GM12878 (cell line): ENCODE measurements around the gene PPP1R10. TPM values are rescaled to one million over a fixed set of nuclear protein-coding genes. Genes with fewer than 3 reads are reported as not detected.
A peak's percentile ranks its signal among the peaks of the same experiment; 100 is the strongest.

Source experiments
- ATAC-seq: fragments of 200-7000 bp; cut with Tn5 transposase; 3 replicates; pipeline ENCODE4 v1.9.1; 2020; ENCODE audit warnings: mild to moderate bottlenecking, moderate library complexity
- BruUV-seq: library from RNA; stranded (reverse); fragments of 400-500 nt; replicated peaks from 2 replicates; lab custom pipeline; 2021; lab: Mats Ljungman, UMichigan
- CTCF ChIA-PET: fragments of 300-600 bp; sonication (Branson Sonifier 250); formaldehyde crosslinking; extraction: SDS; loops from one replicate; lab custom pipeline; 2021; ENCODE audit warnings: inconsistent platforms; lab: Yijun Ruan, JAX
- POLR2A ChIA-PET: fragments of 350-600 bp; formaldehyde crosslinking; extraction: SDS; loops from one replicate; lab custom pipeline; 2021; ENCODE audit warnings: inconsistent platforms; lab: Charles Lee
- RAD21 ChIA-PET: fragments of 300-600 bp; sonication (Branson Sonifier 250); formaldehyde crosslinking; loops from one replicate; lab custom pipeline; 2023; ENCODE audit warnings: antibody characterized with exemption; ENCODE audit not compliant: unreplicated experiment; lab: Charles Lee
- SMC1A ChIA-PET: fragments of 300-600 bp; sonication (Branson Sonifier 250); formaldehyde crosslinking; loops from one replicate; lab custom pipeline; 2023; ENCODE audit not compliant: unreplicated experiment, uncharacterized antibody; lab: Charles Lee
- DNase-seq: peaks from one replicate; pipeline ENCODE4 v3.0.0-alpha.2; 2011; ENCODE audit warnings: low read depth, low spot score
- FAIRE-seq: peaks from 3 replicates; lab custom pipeline; 2011; peaks lifted over from hg19 to GRCh38; lab: Jason Lieb, UNC
- H2AFZ ChIP-seq: 2 replicates; pipeline ENCODE4 v1.6.0; 2011; ENCODE audit warnings: low read depth, low read length, control low read depth; ENCODE audit not compliant: control insufficient read depth
- H3K27ac ChIP-seq: 2 replicates; pipeline ENCODE4 v1.5.1; 2011; ENCODE audit warnings: control low read depth; ENCODE audit not compliant: control insufficient read depth, insufficient read depth
- H3K27me3 ChIP-seq, 2 experiments: replicated peaks in 1 of 2; 2 replicates each; pipeline versions ENCODE4 v1.6.0 to v1.6.1; 2011; ENCODE audit warnings: low read length in 1 of 2; ENCODE audit not compliant: control insufficient read depth in 2 of 2, insufficient read depth in 2 of 2
- H3K36me3 ChIP-seq, 2 experiments: 2 replicates each; pipeline ENCODE4 v1.5.1; 2011; ENCODE audit warnings: low read length in 1 of 2; ENCODE audit not compliant: control insufficient read depth in 2 of 2, insufficient read depth in 2 of 2
- H3K4me1 ChIP-seq: 2 replicates; pipeline ENCODE4 v1.6.1; 2011; ENCODE audit warnings: mild to moderate bottlenecking, low read length, moderate library complexity, mixed read lengths; ENCODE audit not compliant: control insufficient read depth, insufficient read depth
- H3K4me2 ChIP-seq: 2 replicates; pipeline ENCODE4 v1.6.0; 2011; ENCODE audit warnings: control low read depth; ENCODE audit not compliant: control insufficient read depth, insufficient read depth
- H3K4me3 ChIP-seq: fragments of 200-600 bp; sonication (generic); 2 replicates; pipeline ENCODE4 v1.5.1; 2016
- H3K79me2 ChIP-seq: 2 replicates; pipeline ENCODE4 v1.6.0; 2011; ENCODE audit warnings: low read length; ENCODE audit not compliant: control insufficient read depth, insufficient read depth
- H3K9ac ChIP-seq: 2 replicates; pipeline ENCODE4 v1.8.0; 2011; ENCODE audit warnings: low read length, control low read depth, mixed read lengths; ENCODE audit not compliant: control insufficient read depth, insufficient read depth
- H3K9me3 ChIP-seq: replicated peaks from 3 replicates; pipeline ENCODE4 v1.5.1; 2011; ENCODE audit warnings: mild to moderate bottlenecking, low read length; ENCODE audit not compliant: control insufficient read depth, insufficient read depth
- H4K20me1 ChIP-seq: 2 replicates; pipeline ENCODE4 v1.6.0; 2011; ENCODE audit not compliant: control insufficient read depth, insufficient read depth
- IRF4 ChIP-seq: IDR thresholded peaks from 2 replicates; pipeline ENCODE4 v1.6.1; 2011; ENCODE audit warnings: low read depth, low read length
- NBN ChIP-seq: fragments of 450-650 bp; IDR thresholded peaks from 2 replicates; pipeline ENCODE4 v1.6.1; 2016
- NKRF ChIP-seq: fragments of 450-650 bp; conservative IDR thresholded peaks from 2 replicates; pipeline ENCODE4 v1.6.1; 2017; ENCODE audit warnings: mild to moderate bottlenecking, moderate library complexity
- POLR2AphosphoS5 ChIP-seq: IDR thresholded peaks from 2 replicates; pipeline ENCODE4 v1.6.1; 2011; ENCODE audit warnings: mild to moderate bottlenecking, low read length, inconsistent platforms
- SMAD5 ChIP-seq: IDR thresholded peaks from 2 replicates; pipeline ENCODE4 v1.6.1; 2016; ENCODE audit warnings: antibody characterized with exemption, low read depth
- STAT1 ChIP-seq: fragments of 450-650 bp; conservative IDR thresholded peaks from 2 replicates; pipeline ENCODE4 v1.6.1; 2014; ENCODE audit warnings: antibody characterized with exemption, mild to moderate bottlenecking
- TARDBP ChIP-seq: IDR thresholded peaks from 2 replicates; pipeline ENCODE4 v1.6.1; 2016; ENCODE audit warnings: borderline replicate concordance
- WGBS: methylation state at CpG from one replicate; pipeline ENCODE4 v1.1.6; 2016; ENCODE audit warnings: low lambda C conversion rate; ENCODE audit not compliant: insufficient replicate concordance, insufficient coverage; ENCODE audit errors: missing lambda C conversion rate; 5-methylcytosine and 5-hydroxymethylcytosine counted together
- in situ Hi-C: fragments of 300-500 bp; cut with MboI; formaldehyde crosslinking; loops from 9 replicates; pipeline ENCODE4 v1.14.3; 2018; ENCODE audit warnings: mixed read lengths
- intact Hi-C: fragments of 100-400 bp; cut with micrococcal nuclease; formaldehyde crosslinking; loops from one replicate; pipeline ENCODE4 v1.14.2; 2022; ENCODE audit not compliant: unreplicated experiment
- polyA plus RNA-seq, 11 experiments: library from polyadenylated mRNA; depleted of rRNA in 4 of 11; unstranded in 6 of 11; stranded (reverse) in 5 of 11; fragments of >200 nt; fragmentation: Nextera tagmentation in 4 of 11; fragmentation: Illumina TruSeq in 1 of 11; extraction: Ambion mirVana in 4 of 11; extraction: Trizol in 1 of 11; gene quantifications; 1 replicate in 1 of 11; 2 replicates in 10 of 11; pipeline versions ENCODE4 v1.2.1 to v1.2.3, GENCODE V29; 2011 to 2016; ENCODE audit warnings: inconsistent platforms in 2 of 11, missing spikeins in 2 of 11, low read depth in 1 of 11
- total RNA-seq, 4 experiments: library from RNA; depleted of rRNA in 3 of 4; stranded (reverse); fragments of >200 nt in 3 of 4; fragmentation: Illumina TruSeq in 1 of 4; extraction: Trizol in 1 of 4; gene quantifications; 2 replicates each; pipeline versions ENCODE4 v1.2.1 to v1.2.3, GENCODE V29; 2013 to 2021

Gene PPP1R10
- total and polyA plus RNA-seq, 10 of the 15 experiments (the other 5 are each of a cell fraction or from before 2014, with no cell fraction given): 11.3 to 83.8 (median 41.2) TPM

GRCh38 chr6:30583921-30584320 lies 33.1 kb downstream of the PPP1R10 start:
- peaks cover 27 to 45% of the 10 kb centered on the region in 2 experiments for H3K36me3 ChIP-seq
- no peak for FAIRE-seq
- BruUV-seq: no TSS peak
- no peak for TF ChIP-seq STAT1
- TF ChIP-seq IRF4: no peak
- TF ChIP-seq TARDBP: no peak
- no peak for TF ChIP-seq NBN
- TF ChIP-seq SMAD5: no peak
- TF ChIP-seq NKRF: no peak
- TF ChIP-seq POLR2AphosphoS5: 0 out of 2 replicates have a peak, but pooled peaks have one; percentile 28
- H3K27me3 ChIP-seq: no peaks in the 10 kb centered on the region
- 97% methylated on average over 5 of the region's 5 CpGs for WGBS
- intact Hi-C loops (no loop called here), in situ Hi-C loops (no loop called here)
- H3K9me3 ChIP-seq: no peaks in the 10 kb centered on the region
- no peak for ATAC-seq
- H3K9ac ChIP-seq: no peak overlapping the region
- no peak for DNase-seq
- no peaks in the 10 kb centered on the region for H3K79me2 ChIP-seq
- H3K4me1 ChIP-seq: no peaks in the 10 kb centered on the region
- RAD21 ChIA-PET: interaction anchor here (1.3 kb wide), 1 partner anchor 39 kb away, joined by 3 read pairs; no protein-coding TSS in a partner anchor
- no peaks in the 10 kb centered on the region for H4K20me1 ChIP-seq
- SMC1A ChIA-PET: interaction anchor here (0.8 kb wide), 1 partner anchor 10 kb away, joined by 3 read pairs; no protein-coding TSS in a partner anchor
- CTCF ChIA-PET: interaction anchor here (1.5 kb wide), 1 partner anchor 13 kb away, joined by 6 read pairs; no protein-coding TSS in a partner anchor
- no peak overlapping the region for H2AFZ ChIP-seq
- no peak overlapping the region for H3K27ac ChIP-seq
- no peak overlapping the region for H3K4me3 ChIP-seq
- H3K4me2 ChIP-seq: no peak overlapping the region
- POLR2A ChIA-PET: interaction anchor here (0.6 to 0.7 kb wide), 2 partner anchors 9 to 937 kb away, joined by 3 read pairs; no protein-coding TSS in a partner anchor
